Measurements from ENCODE around the gene EFNA2. TPM values are rescaled to one million over a fixed set of nuclear protein-coding genes. Genes with fewer than 3 reads are reported as not detected.

EFNA2 gene
- total RNA-seq, 4 donors from 2014 or later, result not detected

- TF ChIP-seq, protein P1, sequence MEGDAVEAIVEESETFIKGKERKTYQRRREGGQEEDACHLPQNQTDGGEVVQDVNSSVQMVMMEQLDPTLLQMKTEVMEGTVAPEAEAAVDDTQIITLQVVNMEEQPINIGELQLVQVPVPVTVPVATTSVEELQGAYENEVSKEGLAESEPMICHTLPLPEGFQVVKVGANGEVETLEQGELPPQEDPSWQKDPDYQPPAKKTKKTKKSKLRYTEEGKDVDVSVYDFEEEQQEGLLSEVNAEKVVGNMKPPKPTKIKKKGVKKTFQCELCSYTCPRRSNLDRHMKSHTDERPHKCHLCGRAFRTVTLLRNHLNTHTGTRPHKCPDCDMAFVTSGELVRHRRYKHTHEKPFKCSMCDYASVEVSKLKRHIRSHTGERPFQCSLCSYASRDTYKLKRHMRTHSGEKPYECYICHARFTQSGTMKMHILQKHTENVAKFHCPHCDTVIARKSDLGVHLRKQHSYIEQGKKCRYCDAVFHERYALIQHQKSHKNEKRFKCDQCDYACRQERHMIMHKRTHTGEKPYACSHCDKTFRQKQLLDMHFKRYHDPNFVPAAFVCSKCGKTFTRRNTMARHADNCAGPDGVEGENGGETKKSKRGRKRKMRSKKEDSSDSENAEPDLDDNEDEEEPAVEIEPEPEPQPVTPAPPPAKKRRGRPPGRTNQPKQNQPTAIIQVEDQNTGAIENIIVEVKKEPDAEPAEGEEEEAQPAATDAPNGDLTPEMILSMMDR (IDR thresholded peaks at IDR 0.05; ENCODE audit: low read depth), result no peak
Observed at GRCh38 chr19:1247748-1248138, 37.9 kb upstream of the EFNA2 start.

DNA sequence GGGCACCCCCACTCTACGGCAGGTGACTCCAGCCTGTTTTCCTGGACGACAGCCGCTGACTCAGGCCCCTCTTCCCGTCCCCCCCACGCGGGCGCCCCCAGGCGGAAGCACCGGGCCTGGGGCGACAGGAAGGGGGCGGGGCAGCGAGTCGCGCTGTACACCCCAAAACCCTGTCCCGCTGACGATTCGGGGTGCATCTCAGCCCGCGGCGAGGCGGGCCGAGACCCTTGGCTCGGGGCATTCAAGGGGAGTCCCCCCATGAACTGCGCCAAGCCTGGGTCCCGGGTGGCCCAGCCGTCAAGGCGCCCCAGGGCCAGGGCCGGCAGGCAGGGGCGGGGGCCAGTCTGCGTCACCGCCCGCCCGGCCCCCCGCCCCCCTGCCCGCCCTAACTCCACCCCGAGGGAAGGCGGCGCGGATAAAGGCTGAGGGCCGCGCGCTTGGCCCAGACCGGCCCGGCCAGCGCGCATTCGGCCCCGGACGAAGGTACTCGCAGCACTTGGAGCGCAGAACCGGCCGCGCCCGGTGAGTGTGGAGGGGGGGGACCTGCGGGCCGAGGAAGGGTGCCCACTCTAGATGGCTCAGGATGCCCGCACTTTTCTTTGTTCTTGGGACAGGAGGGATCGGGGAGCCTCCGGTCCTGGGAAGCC lies 37.4 kb upstream of the EFNA2 start, which contains the start of gene MIDN:
TSS of gene MIDN (plus strand) at position 445 of the 647 bp plus-strand sequence. CDS start 1,714 bp downstream, outside the sequence.
- TF ChIP-seq, protein P1 (IDR thresholded peaks at IDR 0.05; ENCODE audit: low read depth), result no peak

DNA sequence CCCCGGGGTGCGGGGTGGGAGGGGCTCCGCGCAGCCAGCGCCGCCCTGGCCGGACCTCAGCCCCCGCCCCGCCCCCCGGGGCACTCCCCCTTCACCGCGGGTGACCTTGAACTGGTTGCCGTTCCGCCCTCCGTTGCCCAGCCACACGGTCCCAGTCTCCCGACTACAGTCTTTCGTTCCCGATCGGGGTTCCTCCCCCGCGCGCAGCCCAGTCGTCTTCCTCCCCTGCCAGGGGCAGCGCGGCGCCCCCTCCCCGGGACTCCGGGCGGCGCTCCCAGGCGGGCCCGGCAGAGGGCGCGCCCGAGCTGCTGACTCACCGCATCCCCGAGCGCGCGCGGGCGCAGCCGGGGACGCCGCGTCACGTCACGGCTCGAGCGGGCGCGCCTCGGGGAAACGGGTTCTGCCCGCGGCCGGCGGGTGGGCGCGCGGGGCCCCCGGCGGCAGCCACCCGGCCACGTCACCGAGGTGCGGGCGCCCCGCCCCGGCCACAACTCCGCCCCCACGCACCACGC lies 36.8 kb upstream of the EFNA2 start:
- TF ChIP-seq, protein P1 (IDR thresholded peaks at IDR 0.05; ENCODE audit: low read depth), result no peak

DNA sequence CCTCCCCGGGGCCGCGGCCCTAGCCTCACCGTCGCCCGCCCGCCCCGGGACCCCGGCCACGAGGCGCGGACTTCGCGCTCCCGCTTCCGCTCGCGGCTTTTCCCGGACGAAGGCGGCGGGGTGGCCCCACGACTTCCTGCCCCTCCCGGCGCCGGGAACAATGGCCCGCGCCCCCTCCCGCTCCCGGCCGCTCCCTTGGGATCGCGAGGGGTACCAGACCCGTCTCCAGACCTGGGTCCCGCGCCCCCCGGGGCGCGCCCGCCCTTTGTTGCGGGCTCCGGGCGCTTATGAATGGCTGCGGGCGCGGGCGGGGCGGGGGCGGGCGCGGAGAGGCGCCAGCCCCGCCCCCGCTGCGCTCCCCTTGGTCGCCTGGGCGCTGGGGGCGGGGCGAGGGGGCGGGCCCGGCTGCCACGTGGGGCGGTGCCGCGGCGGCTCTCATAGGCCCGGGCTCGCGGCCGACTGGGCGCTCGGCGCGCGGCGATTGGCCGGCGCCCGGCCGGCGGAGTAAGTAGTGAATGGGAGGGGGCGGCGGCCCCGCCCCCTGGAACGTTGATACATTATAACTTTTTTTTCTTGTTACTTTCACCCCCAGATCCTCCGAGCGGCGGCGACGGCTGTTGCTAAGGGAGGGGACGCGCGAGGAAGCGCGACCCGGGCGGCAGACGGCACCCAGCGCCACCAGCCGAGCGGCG lies 36.2 kb upstream of the EFNA2 start:
- TF ChIP-seq, protein P1 (IDR thresholded peaks at IDR 0.05; ENCODE audit: low read depth), result no peak

DNA sequence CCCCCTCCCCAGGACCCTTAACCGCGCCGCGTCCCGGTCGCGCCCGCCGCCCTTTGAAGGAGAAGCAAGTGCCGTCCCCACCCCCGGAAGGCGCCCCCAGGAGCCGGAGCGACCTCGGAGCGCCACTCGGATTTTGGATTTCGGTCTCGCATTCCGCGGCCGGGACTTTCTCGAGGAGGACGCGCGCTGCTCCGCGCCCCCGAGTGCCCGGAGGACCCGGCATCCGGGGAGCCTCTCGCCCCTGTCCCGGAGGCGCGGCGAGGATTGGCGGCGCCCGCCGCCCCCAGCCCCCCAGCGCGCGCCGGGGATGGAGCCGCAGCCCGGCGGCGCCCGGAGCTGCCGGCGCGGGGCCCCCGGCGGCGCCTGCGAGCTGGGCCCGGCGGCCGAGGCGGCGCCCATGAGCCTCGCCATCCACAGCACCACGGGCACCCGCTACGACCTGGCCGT lies 35.7 kb upstream of the EFNA2 start:
- TF ChIP-seq, protein P1 (IDR thresholded peaks at IDR 0.05; ENCODE audit: low read depth), result no peak

DNA sequence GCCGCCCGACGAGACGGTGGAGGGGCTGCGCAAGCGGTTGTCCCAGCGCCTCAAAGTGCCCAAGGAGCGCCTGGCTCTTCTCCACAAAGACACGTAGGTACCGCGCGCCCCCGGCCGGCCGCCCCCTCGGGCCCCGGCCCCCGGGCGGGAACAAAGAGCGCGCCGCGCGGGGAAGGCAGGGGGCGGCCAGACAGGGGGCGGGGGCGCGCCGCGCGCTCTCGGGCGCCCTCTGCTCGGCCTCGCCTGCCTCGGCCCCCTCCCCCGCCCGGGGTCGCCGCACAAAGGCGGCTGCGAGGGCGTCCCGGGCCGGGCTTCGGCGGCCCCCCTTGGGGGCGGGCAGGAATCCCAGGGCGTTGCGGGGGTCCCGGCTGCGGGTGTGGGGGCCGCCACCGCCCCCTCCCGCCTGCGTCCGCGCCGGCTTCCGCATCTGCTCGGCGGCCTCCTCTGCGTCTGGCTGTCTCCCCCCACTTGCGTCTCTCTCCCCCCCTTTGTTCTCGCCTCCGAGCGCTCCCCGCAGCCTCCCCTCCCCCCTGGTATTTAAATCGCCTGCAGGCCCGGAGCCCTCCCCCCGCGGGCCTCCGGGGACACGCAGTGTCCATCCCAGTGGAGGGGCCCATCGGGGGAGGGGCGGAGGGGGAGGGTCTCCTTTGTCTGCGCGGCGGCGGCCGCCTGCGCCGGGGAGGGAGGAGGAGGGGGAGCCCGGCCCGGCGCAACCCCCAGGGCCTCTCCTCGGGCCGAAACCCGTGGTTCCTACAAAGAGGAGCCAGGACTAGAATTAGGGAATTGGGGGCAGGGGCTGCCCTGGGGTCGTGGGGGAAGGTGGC lies 35.0 kb upstream of the EFNA2 start:
- TF ChIP-seq, protein P1 (IDR thresholded peaks at IDR 0.05; ENCODE audit: low read depth), result no peak
